Measurements from ENCODE around the gene UTY. TPM values are rescaled to one million over a fixed set of nuclear protein-coding genes. Genes with fewer than 3 reads are reported as not detected.

Gene UTY
- total RNA-seq, 6 experiments from 2014 or later: 5.6 to 8.2 (median 7.1) TPM

- H3K9me3 Mint-ChIP-seq: no peaks in the 10 kb centered on the region
- H3K27ac Mint-ChIP-seq: no peak overlapping the region
- H3K36me3 Mint-ChIP-seq (ENCODE audit: low read depth): no peaks in the 10 kb centered on the region
- peaks cover 3% of the 10 kb centered on the region; the same call in 1 of the 2 replicates for H3K27me3 Mint-ChIP-seq (ENCODE audit: insufficient read depth)
- H3K4me1 Mint-ChIP-seq (ENCODE audit: low read depth): peaks cover 4% of the 10 kb centered on the region; the same call in 1 of the 2 replicates
- DNase-seq: no peak
- TF ChIP-seq, protein P1, sequence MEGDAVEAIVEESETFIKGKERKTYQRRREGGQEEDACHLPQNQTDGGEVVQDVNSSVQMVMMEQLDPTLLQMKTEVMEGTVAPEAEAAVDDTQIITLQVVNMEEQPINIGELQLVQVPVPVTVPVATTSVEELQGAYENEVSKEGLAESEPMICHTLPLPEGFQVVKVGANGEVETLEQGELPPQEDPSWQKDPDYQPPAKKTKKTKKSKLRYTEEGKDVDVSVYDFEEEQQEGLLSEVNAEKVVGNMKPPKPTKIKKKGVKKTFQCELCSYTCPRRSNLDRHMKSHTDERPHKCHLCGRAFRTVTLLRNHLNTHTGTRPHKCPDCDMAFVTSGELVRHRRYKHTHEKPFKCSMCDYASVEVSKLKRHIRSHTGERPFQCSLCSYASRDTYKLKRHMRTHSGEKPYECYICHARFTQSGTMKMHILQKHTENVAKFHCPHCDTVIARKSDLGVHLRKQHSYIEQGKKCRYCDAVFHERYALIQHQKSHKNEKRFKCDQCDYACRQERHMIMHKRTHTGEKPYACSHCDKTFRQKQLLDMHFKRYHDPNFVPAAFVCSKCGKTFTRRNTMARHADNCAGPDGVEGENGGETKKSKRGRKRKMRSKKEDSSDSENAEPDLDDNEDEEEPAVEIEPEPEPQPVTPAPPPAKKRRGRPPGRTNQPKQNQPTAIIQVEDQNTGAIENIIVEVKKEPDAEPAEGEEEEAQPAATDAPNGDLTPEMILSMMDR (IDR thresholded peaks at IDR 0.05): no peak
- no peak overlapping the region for H3K4me3 Mint-ChIP-seq
Observed at GRCh38 chrY:13488738-13489137, 8.9 kb upstream of the UTY start.

DNA sequence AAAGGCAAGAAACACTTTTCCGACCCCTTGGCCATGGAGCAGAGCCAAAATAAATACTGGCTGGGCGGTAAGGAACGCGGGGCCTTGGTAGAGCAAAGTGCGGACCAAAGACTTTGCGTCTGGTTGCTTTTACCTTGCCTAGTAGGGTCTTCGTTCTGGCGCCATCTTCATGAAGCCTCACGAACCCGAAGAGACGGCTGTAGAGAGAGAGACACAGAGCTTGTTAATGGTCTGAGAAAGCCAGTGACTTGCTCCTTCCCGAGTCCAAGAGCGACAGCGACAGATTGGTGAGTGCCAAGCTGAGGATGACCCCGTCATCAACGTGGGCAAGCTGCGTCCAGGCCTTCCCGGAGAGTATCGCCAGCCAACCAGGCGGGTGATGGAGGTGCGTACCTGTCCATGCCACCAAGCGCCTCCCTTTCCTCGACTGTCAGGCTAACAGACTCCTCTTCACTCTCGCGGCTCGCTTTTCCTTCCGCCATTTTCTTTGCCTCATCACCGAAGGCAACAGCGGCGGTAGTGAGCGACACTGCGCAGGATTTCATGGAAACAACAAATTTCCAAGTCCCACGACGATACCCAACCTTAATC, 617 bp downstream of the UTY start:
- TF ChIP-seq, protein P1 (IDR thresholded peaks at IDR 0.05): no peak
- peaks cover 25% of the 10 kb centered on the region for H3K4me1 Mint-ChIP-seq (ENCODE audit: low read depth)
- no peaks in the 10 kb centered on the region for H3K9me3 Mint-ChIP-seq
- peak overlapping the region; percentile 92 for H3K4me3 Mint-ChIP-seq
- DNase-seq: peak; percentile 3
- peaks cover 5% of the 10 kb centered on the region; the same call in 1 of the 2 replicates for H3K36me3 Mint-ChIP-seq (ENCODE audit: low read depth)
- no peaks in the 10 kb centered on the region; the same call in none of the 2 replicates for H3K27me3 Mint-ChIP-seq (ENCODE audit: insufficient read depth)
- H3K27ac Mint-ChIP-seq: peak overlapping the region; percentile 95

GRCh38 chrY:13478126-13478785, 1.6 kb downstream of the UTY start:
- H3K27me3 Mint-ChIP-seq (ENCODE audit: insufficient read depth): no peaks in the 10 kb centered on the region; the same call in 1 of the 2 replicates
- peak overlapping the region; percentile 92 for H3K4me3 Mint-ChIP-seq
- peaks cover 5% of the 10 kb centered on the region; the same call in 1 of the 2 replicates for H3K36me3 Mint-ChIP-seq (ENCODE audit: low read depth)
- peak; percentile 58 for DNase-seq
- peaks cover 25% of the 10 kb centered on the region for H3K4me1 Mint-ChIP-seq (ENCODE audit: low read depth)
- H3K9me3 Mint-ChIP-seq: no peaks in the 10 kb centered on the region
- TF ChIP-seq, protein P1 (IDR thresholded peaks at IDR 0.05): no peak
- peak overlapping the region; percentile 95 for H3K27ac Mint-ChIP-seq

DNA sequence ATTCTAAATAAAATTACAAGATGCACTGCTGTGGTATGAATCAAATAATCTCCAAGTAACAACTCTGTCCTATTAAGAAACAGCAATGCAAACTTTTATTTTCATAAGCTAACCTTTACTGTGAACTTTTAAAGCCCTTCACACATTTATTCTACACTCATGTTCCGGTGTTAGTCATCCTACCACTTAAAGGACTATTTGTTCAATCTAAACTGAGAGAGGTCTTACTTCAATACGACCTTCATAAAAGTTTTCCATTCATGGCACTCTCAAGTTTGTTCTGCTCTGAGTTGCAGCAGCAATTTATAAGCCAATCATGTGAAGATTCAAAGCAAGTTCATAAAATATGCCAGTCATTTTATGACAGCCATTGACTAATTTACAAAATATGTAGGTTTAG, 4.8 kb downstream of the UTY start:
- TF ChIP-seq, protein P1 (IDR thresholded peaks at IDR 0.05): no peak
- DNase-seq: no peak
- H3K4me3 Mint-ChIP-seq: no peak overlapping the region
- peaks cover 22% of the 10 kb centered on the region for H3K4me1 Mint-ChIP-seq (ENCODE audit: low read depth)
- no peaks in the 10 kb centered on the region; the same call in 1 of the 2 replicates for H3K27me3 Mint-ChIP-seq (ENCODE audit: insufficient read depth)
- no peaks in the 10 kb centered on the region for H3K9me3 Mint-ChIP-seq
- H3K27ac Mint-ChIP-seq: no peak overlapping the region
- H3K36me3 Mint-ChIP-seq (ENCODE audit: low read depth): peaks cover 5% of the 10 kb centered on the region; the same call in 1 of the 2 replicates

DNA sequence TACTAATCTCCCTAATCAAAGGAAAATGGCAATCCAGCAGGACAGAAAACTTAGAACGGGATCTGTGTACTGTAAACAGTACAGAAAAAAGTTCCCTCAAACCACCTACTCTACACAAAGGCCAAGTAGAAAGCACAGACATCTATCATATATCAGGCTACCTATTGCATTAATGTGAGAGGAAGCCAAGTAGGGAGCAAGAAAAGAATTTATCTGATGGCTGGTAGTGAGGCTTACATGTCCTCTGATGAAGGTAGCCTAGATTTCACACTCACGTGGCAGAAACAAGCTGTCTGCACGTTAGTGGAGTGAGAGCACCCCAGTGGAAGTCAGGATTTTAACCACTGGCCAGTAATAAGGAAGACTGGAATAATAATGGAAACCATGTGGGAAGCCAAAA, 28.3 kb downstream of the UTY start:
- Mint-ChIP-seq H3K4me3 (no peak overlapping the region), H3K27me3 (ENCODE audit: insufficient read depth) (no peaks in the 10 kb centered on the region), H3K4me1 (ENCODE audit: low read depth) (no peaks in the 10 kb centered on the region), H3K36me3 (ENCODE audit: low read depth) (peaks cover 12% of the 10 kb centered on the region), H3K9me3 (no peaks in the 10 kb centered on the region), H3K27ac (no peak overlapping the region)
- TF ChIP-seq, protein P1 (IDR thresholded peaks at IDR 0.05): no peak
- DNase-seq: no peak

All from HFFc6 (cell line).